B cell (primary cell): Measurements from ENCODE around the gene PHLDB1. TPM values are rescaled to one million over a fixed set of nuclear protein-coding genes. Genes with fewer than 3 reads are reported as not detected.

Experiments
- ATAC-seq: fragments of 200-7000 bp; cut with Tn5 transposase; one replicate; pipeline ENCODE4 v1.10.0; 2021; ENCODE audit warnings: low read depth, mild to moderate bottlenecking, moderate number of reproducible peaks, moderate library complexity
- CTCF ChIA-PET: fragments of 350-600 bp; sonication (Branson Sonifier 250); formaldehyde crosslinking; loops from one replicate; lab custom pipeline; 2021; ENCODE audit warnings: antibody characterized with exemption, inconsistent platforms; lab: Charles Lee
- POLR2A ChIA-PET: fragments of 350-600 bp; sonication (Branson Sonifier 250); formaldehyde crosslinking; loops from one replicate; lab custom pipeline; 2021; ENCODE audit warnings: antibody characterized with exemption; lab: Charles Lee
- DNase-seq: peaks from one replicate; pipeline ENCODE4 v3.0.0; 2013
- H2AFZ ChIP-seq: 2 replicates; pipeline ENCODE4 v1.6.1; 2012; ENCODE audit warnings: mild to moderate bottlenecking, low read depth, low read length; ENCODE audit not compliant: insufficient read depth, poor library complexity, severe bottlenecking
- H3K27ac ChIP-seq, 2 donors: 1 replicate in 1 of 2; 2 replicates in 1 of 2; pipeline ENCODE4 v1.5.1; 2012 to 2013; ENCODE audit warnings: low read length in 2 of 2, mild to moderate bottlenecking in 2 of 2, moderate library complexity in 1 of 2
- H3K27me3 ChIP-seq, 4 experiments: fragments of 200-600 bp in 1 of 4; sonication (generic) in 1 of 4; replicated peaks in 1 of 4; 1 replicate in 2 of 4; 2 replicates in 2 of 4; pipeline versions ENCODE4 v1.6.1 to v1.7.0; 2013 to 2016; ENCODE audit warnings: low read length in 3 of 4, mild to moderate bottlenecking in 2 of 4, mixed read lengths in 1 of 4, moderate library complexity in 1 of 4; ENCODE audit not compliant: insufficient read depth in 4 of 4, control insufficient read depth in 3 of 4; ENCODE audit errors: control extremely low read depth in 1 of 4
- H3K36me3 ChIP-seq, 2 experiments: replicated peaks in 1 of 2; 1 replicate in 1 of 2; 2 replicates in 1 of 2; pipeline versions ENCODE4 v1.6.1 to v1.7.1; 2013; ENCODE audit warnings: low read length in 1 of 2; ENCODE audit not compliant: insufficient read depth in 2 of 2, control insufficient read depth in 1 of 2; ENCODE audit errors: control extremely low read depth in 1 of 2, extremely low read depth in 1 of 2
- H3K4me1 ChIP-seq, 2 donors: fragments of 200-600 bp in 1 of 2; sonication (generic) in 1 of 2; 1 replicate in 1 of 2; 2 replicates in 1 of 2; pipeline versions ENCODE4 v1.5.1 to v1.6.1; 2013 to 2017; ENCODE audit warnings: low read length in 2 of 2; ENCODE audit not compliant: control insufficient read depth in 2 of 2, insufficient read depth in 2 of 2
- H3K4me2 ChIP-seq: replicated peaks from 2 replicates; pipeline ENCODE3; 2012; ENCODE audit warnings: mild to moderate bottlenecking, low read depth, low read length; ENCODE audit not compliant: poor library complexity, severe bottlenecking
- H3K4me3 ChIP-seq, 5 experiments: fragments of 200-600 bp in 1 of 5; sonication (generic) in 1 of 5; 1 replicate in 3 of 5; 2 replicates in 2 of 5; pipeline versions ENCODE4 v1.5.1 to v1.7.0; 2011 to 2016; ENCODE audit warnings: low read length in 4 of 5, mild to moderate bottlenecking in 4 of 5, low read depth in 2 of 5, control low read depth in 1 of 5, moderate library complexity in 1 of 5; ENCODE audit not compliant: insufficient read depth in 1 of 5; ENCODE audit errors: control extremely low read depth in 1 of 5, extremely low read depth in 1 of 5
- H3K79me2 ChIP-seq: fragments of 200-600 bp; sonication (generic); one replicate; pipeline ENCODE4 v1.6.0; 2016; ENCODE audit warnings: low read length; ENCODE audit not compliant: control insufficient read depth, insufficient read depth
- H3K9ac ChIP-seq: fragments of 200-600 bp; sonication (generic); 2 replicates; pipeline ENCODE4 v1.6.1; 2017; ENCODE audit warnings: mild to moderate bottlenecking, low read length, moderate library complexity
- H3K9me3 ChIP-seq, 3 donors: one replicate each; pipeline versions ENCODE4 v1.6.1 to v1.7.1; 2013; ENCODE audit warnings: low read length in 2 of 3; ENCODE audit not compliant: control insufficient read depth in 2 of 3, insufficient read depth in 1 of 3; ENCODE audit errors: control extremely low read depth in 1 of 3
- H4K20me1 ChIP-seq: 2 replicates; pipeline ENCODE4 v1.6.0; 2012; ENCODE audit warnings: mild to moderate bottlenecking, low read length; ENCODE audit not compliant: insufficient read depth, control insufficient read depth, poor library complexity, severe bottlenecking
- H3K27ac Mint-ChIP-seq: one replicate; pipeline ENCODE4 v1.8.0; 2021; ENCODE audit warnings: mixed read lengths
- H3K27me3 Mint-ChIP-seq: one replicate; pipeline ENCODE4 v1.8.0; 2021; ENCODE audit warnings: mixed read lengths
- H3K4me1 Mint-ChIP-seq: one replicate; pipeline ENCODE4 v1.8.0; 2021; ENCODE audit warnings: mixed read lengths
- H3K4me3 Mint-ChIP-seq: one replicate; pipeline ENCODE4 v1.8.0; 2021; ENCODE audit warnings: mixed read lengths
- H3K9me3 Mint-ChIP-seq: one replicate; pipeline ENCODE4 v1.8.0; 2022; ENCODE audit warnings: mixed read lengths; ENCODE audit not compliant: insufficient read depth
- EZH2 ChIP-seq: IDR thresholded peaks from 2 replicates; pipeline ENCODE4 v1.6.1; 2012; ENCODE audit warnings: borderline replicate concordance, low read depth, mild to moderate bottlenecking, moderate library complexity, low read length; ENCODE audit not compliant: insufficient read depth, poor library complexity, severe bottlenecking
- WGBS: methylation state at CpG from one replicate; pipeline ENCODE4 v1.1.5; 2013; ENCODE audit warnings: missing lambda C conversion rate; ENCODE audit not compliant: insufficient coverage; 5-methylcytosine and 5-hydroxymethylcytosine counted together
- intact Hi-C: fragments of 100-400 bp; cut with micrococcal nuclease; formaldehyde crosslinking; loops from one replicate; pipeline ENCODE4 v1.10.0; 2022
- polyA plus RNA-seq: library from polyadenylated mRNA; depleted of rRNA; stranded (reverse); fragments of >200 nt; gene quantifications from 2 replicates; pipeline ENCODE4 v1.2.3, GENCODE V29; 2012
- total RNA-seq, 2 donors: library from RNA; stranded (reverse); fragments of 120-200 nt in 1 of 2; gene quantifications; 1 replicate in 1 of 2; 2 replicates in 1 of 2; pipeline versions ENCODE4 v1.2.3 to v1.2.4, GENCODE V29; 2013 to 2022
- TF ChIP-seq, protein P1 (sequence below): fragments of 200-600 bp; IDR thresholded peaks from one replicate; pipeline ENCODE4 v1.8.0; 2022; ENCODE audit warnings: antibody characterized with exemption, mild to moderate bottlenecking

Gene PHLDB1
- total and polyA plus RNA-seq, 2 donors (not counting 1 experiment from before 2014, with no cell fraction given), result 0.46 to 2.4 TPM

DNA sequence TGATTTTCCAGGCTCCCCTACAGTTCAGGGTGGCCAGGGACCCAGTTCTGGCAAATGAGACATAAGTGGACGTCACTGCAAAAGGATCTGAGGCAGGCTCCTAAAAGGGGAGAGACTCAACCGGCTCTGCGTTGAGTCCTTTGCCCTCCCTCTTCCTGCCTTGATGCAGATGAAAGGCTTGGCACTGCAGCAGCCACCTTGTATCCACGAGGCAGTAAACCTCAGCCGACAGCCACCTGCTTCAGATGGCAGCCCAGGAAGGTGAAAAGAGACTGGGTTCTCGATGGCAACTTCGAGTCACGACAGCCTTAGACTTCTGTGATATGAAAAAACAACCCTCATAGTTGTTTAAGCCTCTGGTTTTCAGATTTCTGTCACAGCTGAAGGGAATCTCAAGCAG lies 86.8 kb downstream of the PHLDB1 start:
- H3K9ac ChIP-seq, result no peak overlapping the region
- H3K27me3 ChIP-seq, result peaks cover 0 to 3% (median 0%) of the 10 kb centered on the region in 4 experiments
- H3K36me3 ChIP-seq, result no peaks in the 10 kb centered on the region
- Mint-ChIP-seq H3K4me3 (no peak overlapping the region), H3K27ac (no peak overlapping the region), H3K4me1 (peaks cover 20% of the 10 kb centered on the region), H3K27me3 (no peaks in the 10 kb centered on the region), H3K9me3 (no peaks in the 10 kb centered on the region)
- 100% methylated on average over 6 of the region's 8 CpGs for WGBS
- CTCF ChIA-PET, result interaction anchor here (0.8 to 3.0 kb wide), 4 partner anchors 236 to 266 kb away, joined by 3 to 9 read pairs (median 4); no protein-coding TSS in a partner anchor
- H3K4me3 ChIP-seq, result no peak overlapping the region
- peaks cover 10 to 38% of the 10 kb centered on the region in 2 donors for H3K4me1 ChIP-seq
- no peaks in the 10 kb centered on the region for H4K20me1 ChIP-seq
- TF ChIP-seq, protein P1, sequence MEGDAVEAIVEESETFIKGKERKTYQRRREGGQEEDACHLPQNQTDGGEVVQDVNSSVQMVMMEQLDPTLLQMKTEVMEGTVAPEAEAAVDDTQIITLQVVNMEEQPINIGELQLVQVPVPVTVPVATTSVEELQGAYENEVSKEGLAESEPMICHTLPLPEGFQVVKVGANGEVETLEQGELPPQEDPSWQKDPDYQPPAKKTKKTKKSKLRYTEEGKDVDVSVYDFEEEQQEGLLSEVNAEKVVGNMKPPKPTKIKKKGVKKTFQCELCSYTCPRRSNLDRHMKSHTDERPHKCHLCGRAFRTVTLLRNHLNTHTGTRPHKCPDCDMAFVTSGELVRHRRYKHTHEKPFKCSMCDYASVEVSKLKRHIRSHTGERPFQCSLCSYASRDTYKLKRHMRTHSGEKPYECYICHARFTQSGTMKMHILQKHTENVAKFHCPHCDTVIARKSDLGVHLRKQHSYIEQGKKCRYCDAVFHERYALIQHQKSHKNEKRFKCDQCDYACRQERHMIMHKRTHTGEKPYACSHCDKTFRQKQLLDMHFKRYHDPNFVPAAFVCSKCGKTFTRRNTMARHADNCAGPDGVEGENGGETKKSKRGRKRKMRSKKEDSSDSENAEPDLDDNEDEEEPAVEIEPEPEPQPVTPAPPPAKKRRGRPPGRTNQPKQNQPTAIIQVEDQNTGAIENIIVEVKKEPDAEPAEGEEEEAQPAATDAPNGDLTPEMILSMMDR, result no peak
- no peak for TF ChIP-seq EZH2
- no peak for DNase-seq
- H3K4me2 ChIP-seq, result no peak overlapping the region
- no peak overlapping the region for H2AFZ ChIP-seq
- H3K79me2 ChIP-seq, result no peaks in the 10 kb centered on the region
- H3K9me3 ChIP-seq, result peaks cover 0 to 3% (median 0%) of the 10 kb centered on the region in 3 donors
- ATAC-seq, result no peak
- H3K27ac ChIP-seq, result no peak overlapping the region
- POLR2A ChIA-PET, result no interaction called here
- intact Hi-C loops, result loop anchor here (5.0 kb wide), 1 partner anchor 503 kb away; no protein-coding TSS in a partner anchor

DNA sequence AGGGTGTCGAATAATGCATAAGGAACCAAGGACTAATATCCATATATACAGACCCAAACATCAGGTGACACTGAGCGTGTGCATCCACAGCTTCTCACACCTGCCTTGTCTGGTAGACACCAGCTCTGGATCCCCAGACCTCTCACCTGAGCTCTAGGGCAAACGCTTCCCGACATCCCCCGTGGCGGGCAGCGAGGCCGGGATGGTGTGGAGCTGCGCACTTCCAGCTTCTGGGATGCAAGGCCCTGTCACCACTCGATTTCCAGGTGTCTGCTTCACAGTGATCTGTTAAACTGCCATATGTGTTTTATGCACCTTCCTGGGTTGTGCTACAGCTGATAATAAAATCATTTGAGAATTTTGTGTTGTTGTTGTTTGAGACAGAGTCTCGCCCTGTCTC lies 87.4 kb downstream of the PHLDB1 start:
- Histone ChIP-seq H3K27ac (no peak overlapping the region), H3K4me3 (no peak overlapping the region), H4K20me1 (no peaks in the 10 kb centered on the region), H3K27me3 (no peaks in the 10 kb centered on the region), H3K9ac (no peak overlapping the region), H3K79me2 (no peaks in the 10 kb centered on the region), H3K36me3 (no peaks in the 10 kb centered on the region), H2AFZ (no peak overlapping the region), H3K9me3 (peaks cover 0 to 3% (median 0%) of the 10 kb centered on the region in 3 donors), H3K4me1 (peaks cover 9 to 32% of the 10 kb centered on the region in 2 donors), H3K4me2 (no peak overlapping the region)
- ATAC-seq (no peak), DNase-seq (no peak)
- TF ChIP-seq, protein P1, result no peak
- TF ChIP-seq EZH2, result no peak
- 90% methylated on average over 10 of the region's 11 CpGs for WGBS
- CTCF ChIA-PET, result interaction anchor here (0.6 to 3.0 kb wide), 3 partner anchors 236 to 589 kb away, joined by 3 to 9 read pairs (median 5); no protein-coding TSS in a partner anchor
- POLR2A ChIA-PET, result no interaction called here
- H3K4me3 Mint-ChIP-seq, result no peak overlapping the region
- intact Hi-C loops, result loop anchor here (5.0 kb wide), 1 partner anchor 503 kb away; no protein-coding TSS in a partner anchor
- H3K9me3 Mint-ChIP-seq, result no peaks in the 10 kb centered on the region
- H3K27me3 Mint-ChIP-seq, result no peaks in the 10 kb centered on the region
- H3K4me1 Mint-ChIP-seq, result peaks cover 23% of the 10 kb centered on the region
- no peak overlapping the region for H3K27ac Mint-ChIP-seq
